Transverse colon (tissue), 4 donors: Measurements from ENCODE around the gene SUB1. TPM values are rescaled to one million over a fixed set of nuclear protein-coding genes. Genes with fewer than 3 reads are reported as not detected.

Experiments used
- DNase-seq: peaks from one replicate; pipeline ENCODE4 v3.0.0-alpha.2; 2019
- H3K27ac ChIP-seq, 4 donors: fragments of 200-600 bp; sonication (generic); 2 replicates each; pipeline ENCODE4 v1.5.1; 2016 to 2018; ENCODE audit warnings: inconsistent platforms in 4 of 4
- H3K27me3 ChIP-seq: fragments of 200-600 bp; sonication (generic); 2 replicates; pipeline ENCODE4 v1.5.1; 2017; ENCODE audit warnings: inconsistent platforms
- H3K36me3 ChIP-seq, 4 donors: fragments of 200-600 bp; sonication (generic); 2 replicates each; pipeline ENCODE4 v1.5.1; 2017 to 2019; ENCODE audit warnings: inconsistent platforms in 4 of 4
- H3K4me1 ChIP-seq, 4 donors: fragments of 200-600 bp; sonication (generic); 2 replicates each; pipeline ENCODE4 v1.5.1; 2017 to 2020; ENCODE audit warnings: inconsistent platforms in 4 of 4
- H3K4me3 ChIP-seq, 4 donors: fragments of 200-600 bp; sonication (generic); 1 replicate in 1 of 4; 2 replicates in 3 of 4; pipeline versions ENCODE4 v1.5.1 to v1.6.1; 2017 to 2019; ENCODE audit warnings: inconsistent platforms in 4 of 4
- H3K9me3 ChIP-seq, 2 donors: fragments of 200-600 bp; sonication (generic); 2 replicates each; pipeline ENCODE4 v1.5.1; 2017 to 2019; ENCODE audit warnings: inconsistent platforms in 2 of 2
- CTCF ChIP-seq, 5 experiments: fragments of 200-600 bp in 3 of 5; fragments of 450-650 bp in 2 of 5; sonication (generic) in 3 of 5; IDR thresholded peaks; 1 replicate in 2 of 5; 2 replicates in 3 of 5; pipeline ENCODE4 v1.5.1; 2016 to 2017; ENCODE audit warnings: antibody characterized with exemption in 5 of 5, inconsistent platforms in 3 of 5, mild to moderate bottlenecking in 2 of 5, moderate library complexity in 1 of 5
- EP300 ChIP-seq: sonication (generic); formaldehyde crosslinking; IDR thresholded peaks from one replicate; pipeline ENCODE4 v1.6.1; 2017; ENCODE audit warnings: antibody characterized with exemption, low read depth
- POLR2A ChIP-seq: fragments of 450-650 bp; IDR thresholded peaks from one replicate; pipeline ENCODE4 v1.6.1; 2016; ENCODE audit warnings: antibody characterized with exemption, mild to moderate bottlenecking, moderate library complexity
- POLR2AphosphoS5 ChIP-seq, 3 donors: sonication (generic); formaldehyde crosslinking; IDR thresholded peaks; one replicate each; pipeline ENCODE4 v1.6.1; 2016; ENCODE audit warnings: antibody characterized with exemption in 3 of 3
- WGBS, 2 donors: methylation state at CpG; one replicate each; pipeline ENCODE4 v1.1.5; 2018; ENCODE audit warnings: low coverage in 1 of 2; 5-methylcytosine and 5-hydroxymethylcytosine counted together
- in situ Hi-C, 4 donors: fragments of 200-750 bp; cut with MboI; loops; one replicate each; pipeline versions ENCODE4 v1.15.0 to v1.15.1; 2017; ENCODE audit warnings: low sequenced_read_pairs in 3 of 4, low pct_ligation_motif_present in 1 of 4, low pct_unique_long_range_greater_than_20kb in 1 of 4
- intact Hi-C: fragments of 100-400 bp; cut with DNase I; formaldehyde crosslinking; loops from one replicate; pipeline ENCODE4 v1.15.1; 2023; ENCODE audit warnings: low total_unique reads
- total RNA-seq, 4 donors: library from RNA; depleted of rRNA; stranded (reverse); fragments of >200 nt; gene quantifications; one replicate each; pipeline ENCODE4 v1.1.0, GENCODE V29; 2016

Gene SUB1
- total RNA-seq, 4 donors from 2014 or later = 30.3 to 126 (median 78.8) TPM

GRCh38 chr5:32574540-32575175, 10.7 kb upstream of the SUB1 start:
- H3K36me3 ChIP-seq = no peaks in the 10 kb centered on the region
- H3K9me3 ChIP-seq = no peaks in the 10 kb centered on the region
- H3K27me3 ChIP-seq = no peaks in the 10 kb centered on the region
- WGBS, 2 donors = 73 to 80% methylated on average over 1 to 3 of the region's 3 CpGs
- DNase-seq = no peak
- no peak overlapping the region for H3K27ac ChIP-seq
- no peak overlapping the region for H3K4me3 ChIP-seq
- in situ Hi-C loops = loop anchor here in 1 of 4 donors (25.0 kb wide), 1 partner anchor 337 kb away; no protein-coding TSS in a partner anchor
- intact Hi-C loops = no loop called here
- TF ChIP-seq EP300 = no peak
- TF ChIP-seq POLR2AphosphoS5 (IDR thresholded peaks at IDR 0.05) = no peak
- TF ChIP-seq POLR2A = no peak
- TF ChIP-seq CTCF (IDR thresholded peaks at IDR 0.05) = no peak
- peaks cover 0 to 7% (median 0%) of the 10 kb centered on the region in 4 donors for H3K4me1 ChIP-seq

- in situ Hi-C loops = loop anchor here in 1 of 4 donors (25.0 kb wide), 1 partner anchor 341 kb away; no protein-coding TSS in a partner anchor
- peaks cover 0 to 12% (median 0%) of the 10 kb centered on the region in 4 donors for H3K4me1 ChIP-seq
- no peak overlapping the region for H3K4me3 ChIP-seq
- 76 to 80% methylated on average over 3 of the region's 3 CpGs for WGBS, 2 donors
- H3K9me3 ChIP-seq = no peaks in the 10 kb centered on the region
- no peaks in the 10 kb centered on the region for H3K27me3 ChIP-seq
- H3K36me3 ChIP-seq = no peaks in the 10 kb centered on the region
- no peak for DNase-seq
- H3K27ac ChIP-seq = no peak overlapping the region
- intact Hi-C loops = no loop called here
- no peak for TF ChIP-seq POLR2AphosphoS5 (IDR thresholded peaks at IDR 0.05)
- TF ChIP-seq CTCF (IDR thresholded peaks at IDR 0.05) = no peak
- TF ChIP-seq EP300 = no peak
- TF ChIP-seq POLR2A = no peak
Measured at GRCh38 chr5:32578363-32578762, 7.0 kb upstream of the SUB1 start.

- TF ChIP-seq POLR2AphosphoS5 (IDR thresholded peaks at IDR 0.05) (no peak), POLR2A (no peak), EP300 (no peak), CTCF (IDR thresholded peaks at IDR 0.05) (no peak)
- H3K27ac ChIP-seq = no peak overlapping the region
- H3K4me1 ChIP-seq = peaks cover 0 to 12% (median 0%) of the 10 kb centered on the region in 4 donors
- no peaks in the 10 kb centered on the region for H3K9me3 ChIP-seq
- no peaks in the 10 kb centered on the region for H3K27me3 ChIP-seq
- intact Hi-C loops = no loop called here
- WGBS, 2 donors = 97 to 100% methylated on average over 3 of the region's 3 CpGs
- no peak overlapping the region for H3K4me3 ChIP-seq
- DNase-seq = no peak
- in situ Hi-C loops = loop anchor here in 1 of 4 donors (25.0 kb wide), 1 partner anchor 341 kb away; no protein-coding TSS in a partner anchor
- no peaks in the 10 kb centered on the region for H3K36me3 ChIP-seq
Measured at GRCh38 chr5:32578764-32579163, 6.6 kb upstream of the SUB1 start.

GRCh38 chr5:32581010-32581785, 4.2 kb upstream of the SUB1 start:
- no peaks in the 10 kb centered on the region for H3K27me3 ChIP-seq
- H3K9me3 ChIP-seq = peaks cover 0 to 7% of the 10 kb centered on the region in 2 donors
- no peak for TF ChIP-seq CTCF (IDR thresholded peaks at IDR 0.05)
- TF ChIP-seq POLR2A = no peak
- TF ChIP-seq EP300 = no peak
- TF ChIP-seq POLR2AphosphoS5 (IDR thresholded peaks at IDR 0.05) = no peak
- whole genome bisulfite sequencing, 2 donors = 81% methylated on average over 12 of the region's 12 CpGs; no CpG with 5 or more reads in 1 of the 2 donors
- no peaks in the 10 kb centered on the region for H3K36me3 ChIP-seq
- peaks cover 0 to 10% (median 2%) of the 10 kb centered on the region in 4 donors for H3K4me1 ChIP-seq
- DNase-seq = no peak
- H3K4me3 ChIP-seq = no peak overlapping the region
- intact Hi-C loops = no loop called here
- in situ Hi-C loops = loop anchor here in 1 of 4 donors (25.0 kb wide), 1 partner anchor 344 kb away; no protein-coding TSS in a partner anchor
- H3K27ac ChIP-seq = no peak overlapping the region
